ENCODE results near the gene CADPS. TPM values are rescaled to one million over a fixed set of nuclear protein-coding genes. Genes with fewer than 3 reads are reported as not detected.

The CADPS gene
- total RNA-seq, 2 experiments from 2014 or later: 61.3 to 68.6 TPM

GRCh38 chr3:62817678-62818077 lies 57.5 kb downstream of the CADPS start:
- Histone ChIP-seq H3K27ac (ENCODE audit: low read depth, low read length, poor library complexity, severe bottlenecking) (peak overlapping the region; percentile 99), H4K20me1 (ENCODE audit: insufficient read depth, low read length) (no peaks in the 10 kb centered on the region), H3K4me1 (ENCODE audit: insufficient read depth, low read length, poor library complexity, severe bottlenecking) (peaks cover 98% of the 10 kb centered on the region), H3K4me2 (ENCODE audit: low read length) (peak overlapping the region; percentile 77), H2AFZ (ENCODE audit: low read length) (no peak overlapping the region; the same call in 1 of the 2 replicates), H3K4me3 (ENCODE audit: low read depth, low read length, poor library complexity, severe bottlenecking) (peak overlapping the region; percentile 49), H3K9me2 (ENCODE audit: insufficient read depth, low read length) (no peaks in the 10 kb centered on the region), H3K9me3 (ENCODE audit: low read length) (no peaks in the 10 kb centered on the region; the same call in 1 of the 2 replicates), H3K79me2 (ENCODE audit: insufficient read depth, low read depth, low read length) (peaks cover 33% of the 10 kb centered on the region; the same call in 1 of the 2 replicates), H3K36me3 (ENCODE audit: insufficient read depth, low read length) (peaks cover 3% of the 10 kb centered on the region)
- DNase-seq (ENCODE audit: low spot score): peak; percentile 74
- POLR2A ChIA-PET: interaction anchor here (1.1 to 36.5 kb wide), 8 partner anchors 2 to 152 kb away, joined by 3 to 961 read pairs (median 9); no protein-coding TSS in a partner anchor
- BruUV-seq (replicated peaks): TSS peak; percentile 96
- TF ChIP-seq CTCF (conservative IDR thresholded peaks at IDR 0.05; ENCODE audit: low read length) (no peak), EZH2phosphoT487 (IDR thresholded peaks at IDR 0.05; ENCODE audit: borderline replicate concordance, low read depth, low read length) (no peak)
- CTCF ChIA-PET (ENCODE audit: unreplicated experiment): interaction anchor here (1.2 to 1.3 kb wide), 2 partner anchors 22 to 63 kb away, joined by 4 read pairs; no protein-coding TSS in a partner anchor
- intact Hi-C loops (cut with micrococcal nuclease; ENCODE audit: unreplicated experiment): loop anchor here (1.0 to 5.0 kb wide), 4 partner anchors 12 to 150 kb away; no protein-coding TSS in a partner anchor

GRCh38 chr3:62815981-62816380 lies 59.2 kb downstream of the CADPS start:
- H4K20me1 ChIP-seq (ENCODE audit: insufficient read depth, low read length): no peaks in the 10 kb centered on the region
- H3K9me3 ChIP-seq (ENCODE audit: low read length): no peaks in the 10 kb centered on the region; the same call in 1 of the 2 replicates
- CTCF ChIA-PET (ENCODE audit: unreplicated experiment): interaction anchor here (0.6 to 0.8 kb wide), 2 partner anchors 147 to 157 kb away, joined by 3 read pairs; no protein-coding TSS in a partner anchor
- intact Hi-C loops (cut with micrococcal nuclease; ENCODE audit: unreplicated experiment): loop anchor here (5.0 kb wide), 1 partner anchor 149 kb away; no protein-coding TSS in a partner anchor
- peak overlapping the region; percentile 99 for H3K27ac ChIP-seq (ENCODE audit: low read depth, low read length, poor library complexity, severe bottlenecking)
- peak overlapping the region; percentile 6 for H3K4me3 ChIP-seq (ENCODE audit: low read depth, low read length, poor library complexity, severe bottlenecking)
- no TSS peak for BruUV-seq (replicated peaks)
- DNase-seq (ENCODE audit: low spot score): no peak
- peaks cover 3% of the 10 kb centered on the region for H3K36me3 ChIP-seq (ENCODE audit: insufficient read depth, low read length)
- peak overlapping the region; percentile 77 for H3K4me2 ChIP-seq (ENCODE audit: low read length)
- no peak for TF ChIP-seq EZH2phosphoT487 (IDR thresholded peaks at IDR 0.05; ENCODE audit: borderline replicate concordance, low read depth, low read length)
- TF ChIP-seq CTCF (conservative IDR thresholded peaks at IDR 0.05; ENCODE audit: low read length): no peak
- POLR2A ChIA-PET: interaction anchor here (0.6 to 36.5 kb wide), 13 partner anchors 3 to 157 kb away, joined by 3 to 961 read pairs (median 4); partner anchors contain the start of gene CADPS
- H3K79me2 ChIP-seq (ENCODE audit: insufficient read depth, low read depth, low read length): peaks cover 42% of the 10 kb centered on the region; the same call in 1 of the 2 replicates
- H3K9me2 ChIP-seq (ENCODE audit: insufficient read depth, low read length): no peaks in the 10 kb centered on the region
- H2AFZ ChIP-seq (ENCODE audit: low read length): peak overlapping the region; percentile 54; the same call in 1 of the 2 replicates
- peaks cover 98% of the 10 kb centered on the region for H3K4me1 ChIP-seq (ENCODE audit: insufficient read depth, low read length, poor library complexity, severe bottlenecking)

- Histone ChIP-seq H3K9me3 (ENCODE audit: low read length) (no peaks in the 10 kb centered on the region), H3K79me2 (ENCODE audit: insufficient read depth, low read depth, low read length) (peaks cover 42% of the 10 kb centered on the region; the same call in 1 of the 2 replicates), H3K4me2 (ENCODE audit: low read length) (peak overlapping the region; percentile 54), H3K36me3 (ENCODE audit: insufficient read depth, low read length) (no peaks in the 10 kb centered on the region; the same call in 1 of the 2 replicates), H3K9me2 (ENCODE audit: insufficient read depth, low read length) (no peaks in the 10 kb centered on the region), H3K27ac (ENCODE audit: low read depth, low read length, poor library complexity, severe bottlenecking) (peak overlapping the region; percentile 99), H3K4me1 (ENCODE audit: insufficient read depth, low read length, poor library complexity, severe bottlenecking) (peaks cover 96% of the 10 kb centered on the region), H3K4me3 (ENCODE audit: low read depth, low read length, poor library complexity, severe bottlenecking) (no peak overlapping the region), H2AFZ (ENCODE audit: low read length) (peak overlapping the region; percentile 88), H4K20me1 (ENCODE audit: insufficient read depth, low read length) (no peaks in the 10 kb centered on the region)
- intact Hi-C loops (cut with micrococcal nuclease; ENCODE audit: unreplicated experiment): no loop called here
- TF ChIP-seq EZH2phosphoT487 (IDR thresholded peaks at IDR 0.05; ENCODE audit: borderline replicate concordance, low read depth, low read length): no peak
- no peak for TF ChIP-seq CTCF (conservative IDR thresholded peaks at IDR 0.05; ENCODE audit: low read length)
- POLR2A ChIA-PET: interaction anchor here (2.2 to 36.5 kb wide), 6 partner anchors 7 to 144 kb away, joined by 5 to 961 read pairs (median 110); partner anchors contain the start of gene CADPS
- CTCF ChIA-PET (ENCODE audit: unreplicated experiment): no interaction called here
- no peak for DNase-seq (ENCODE audit: low spot score)
- no TSS peak for BruUV-seq (replicated peaks)
Measured at GRCh38 chr3:62812631-62813030, 62.6 kb downstream of the CADPS start.

All from OCI-LY7 (cell line).